Endothelial cell of umbilical vein (primary cell): ENCODE results near the gene ZCCHC14. TPM values are rescaled to one million over a fixed set of nuclear protein-coding genes. Genes with fewer than 3 reads are reported as not detected.

Experiments
- BruUV-seq: library from RNA; stranded (reverse); fragments of 400-500 nt; replicated peaks from 2 replicates; lab custom pipeline; 2021; lab: Mats Ljungman, UMichigan
- CTCF ChIA-PET: fragments of 300-600, 350-600 bp; sonication (Branson Sonifier 250); formaldehyde crosslinking; loops from one replicate; lab custom pipeline; 2021; ENCODE audit warnings: antibody characterized with exemption, inconsistent platforms; lab: Charles Lee
- POLR2A ChIA-PET: fragments of 300-600, 350-600 bp; sonication (Branson Sonifier 250); formaldehyde crosslinking; loops from one replicate; lab custom pipeline; 2021; ENCODE audit warnings: antibody characterized with exemption, inconsistent platforms; lab: Charles Lee
- DNase-seq: peaks from one replicate; pipeline ENCODE4 v3.0.0-alpha.2; 2011; ENCODE audit warnings: low read depth, low spot score
- FAIRE-seq: peaks from 2 replicates; lab custom pipeline; 2011; peaks lifted over from hg19 to GRCh38; lab: Jason Lieb, UNC
- H2AFZ ChIP-seq: 2 replicates; pipeline ENCODE4 v1.6.0; 2012; ENCODE audit warnings: low read depth, low read length, control low read depth, inconsistent platforms
- H3K27ac ChIP-seq: 2 replicates; pipeline ENCODE4 v1.5.1; 2011; ENCODE audit warnings: low read depth, mild to moderate bottlenecking, control low read depth, low read length, moderate library complexity; ENCODE audit not compliant: insufficient read depth
- H3K27me3 ChIP-seq, 2 experiments: 2 replicates each; pipeline versions ENCODE4 v1.6.0 to v1.6.1; 2011; ENCODE audit warnings: low read length in 2 of 2, mixed read lengths in 1 of 2; ENCODE audit not compliant: control insufficient read depth in 2 of 2, insufficient read depth in 2 of 2
- H3K36me3 ChIP-seq, 2 experiments: 2 replicates in 1 of 2; 3 replicates in 1 of 2; pipeline ENCODE4 v1.5.1; 2011; ENCODE audit warnings: low read length in 2 of 2, mild to moderate bottlenecking in 1 of 2, moderate library complexity in 1 of 2; ENCODE audit not compliant: control insufficient read depth in 2 of 2, insufficient read depth in 2 of 2; ENCODE audit errors: extremely low read depth in 1 of 2
- H3K4me1 ChIP-seq: 3 replicates; pipeline ENCODE4 v1.5.1; 2011; ENCODE audit warnings: mild to moderate bottlenecking, low read length; ENCODE audit not compliant: control insufficient read depth, insufficient read depth; ENCODE audit errors: extremely low read depth
- H3K4me2 ChIP-seq: 2 replicates; pipeline ENCODE4 v1.6.1; 2011; ENCODE audit warnings: low read length, control low read depth, mixed read lengths; ENCODE audit not compliant: insufficient read depth
- H3K4me3 ChIP-seq, 3 experiments: fragments of 200-600 bp in 1 of 3; sonication (generic), shearing (Covaris generic) in 1 of 3; replicated peaks in 1 of 3; 2 replicates each; pipeline ENCODE4 v1.5.1; 2011 to 2016; ENCODE audit warnings: control low read depth in 3 of 3, low read length in 3 of 3, mild to moderate bottlenecking in 2 of 3, inconsistent platforms in 1 of 3, low read depth in 1 of 3, moderate library complexity in 1 of 3; ENCODE audit not compliant: insufficient read depth in 1 of 3
- H3K79me2 ChIP-seq: 2 replicates; pipeline ENCODE4 v1.6.0; 2012; ENCODE audit warnings: low read length, inconsistent platforms; ENCODE audit not compliant: control insufficient read depth, insufficient read depth
- H3K9ac ChIP-seq: replicated peaks from 2 replicates; pipeline ENCODE3; 2011; ENCODE audit warnings: low read length, control low read depth; ENCODE audit not compliant: insufficient read depth; ENCODE audit errors: extremely low read depth
- H3K9me1 ChIP-seq: replicated peaks from 3 replicates; pipeline ENCODE4 v1.6.0; 2011; ENCODE audit warnings: mild to moderate bottlenecking, low read length; ENCODE audit not compliant: control insufficient read depth, insufficient read depth; ENCODE audit errors: extremely low read depth
- H3K9me3 ChIP-seq: replicated peaks from 2 replicates; pipeline ENCODE4 v1.5.1; 2012; ENCODE audit warnings: low read length, inconsistent platforms; ENCODE audit not compliant: control insufficient read depth, insufficient read depth
- H4K20me1 ChIP-seq: replicated peaks from 2 replicates; pipeline ENCODE3; 2011; ENCODE audit warnings: mild to moderate bottlenecking, low read length; ENCODE audit not compliant: control insufficient read depth, insufficient read depth; ENCODE audit errors: extremely low read depth
- CTCF ChIP-seq, 2 donors: IDR thresholded peaks; 1 replicate in 1 of 2; 2 replicates in 1 of 2; pipeline ENCODE4 v1.5.1; 2011; ENCODE audit warnings: low read length in 2 of 2, mild to moderate bottlenecking in 2 of 2, moderate library complexity in 2 of 2, control low read depth in 1 of 2, inconsistent platforms in 1 of 2, low read depth in 1 of 2; ENCODE audit not compliant: insufficient read depth in 1 of 2; ENCODE audit errors: extremely low read depth in 1 of 2
- EZH2 ChIP-seq: IDR thresholded peaks from 2 replicates; pipeline ENCODE4 v1.6.1; 2012; ENCODE audit warnings: borderline replicate concordance, low read depth, mild to moderate bottlenecking, moderate library complexity, low read length, inconsistent platforms; ENCODE audit not compliant: severe bottlenecking
- FOS ChIP-seq: IDR thresholded peaks from 2 replicates; pipeline ENCODE4 v1.6.1; 2011; ENCODE audit warnings: mild to moderate bottlenecking, low read length, moderate library complexity, borderline replicate concordance; ENCODE audit not compliant: insufficient read depth
- GATA2 ChIP-seq: IDR thresholded peaks from 2 replicates; pipeline ENCODE4 v1.7.0; 2011; ENCODE audit warnings: low read depth, mild to moderate bottlenecking, moderate library complexity, mixed read lengths, low read length; ENCODE audit not compliant: insufficient read length, insufficient read depth
- JUN ChIP-seq: IDR thresholded peaks from 2 replicates; pipeline ENCODE4 v1.6.1; 2011; ENCODE audit warnings: borderline replicate concordance, low read depth; ENCODE audit not compliant: insufficient read length, insufficient read depth
- MYC ChIP-seq: IDR thresholded peaks from one replicate; pipeline ENCODE4 v1.6.1; 2011; ENCODE audit warnings: mild to moderate bottlenecking, low read depth, low read length
- POLR2A ChIP-seq: IDR thresholded peaks from 2 replicates; pipeline ENCODE4 v1.6.1; 2012; ENCODE audit warnings: low read depth, mild to moderate bottlenecking, control low read depth, low read length
- POLR2AphosphoS5 ChIP-seq: IDR thresholded peaks from 2 replicates; pipeline ENCODE4 v1.6.1; 2012; ENCODE audit warnings: low read depth, mild to moderate bottlenecking, control low read depth, low read length, moderate library complexity; ENCODE audit not compliant: insufficient read depth
- dilution Hi-C: fragments of 300-500 bp; cut with MboI; formaldehyde crosslinking; loops from one replicate; pipeline ENCODE4 v1.15.0; 2019; ENCODE audit warnings: low sequenced_read_pairs; ENCODE audit not compliant: extremely low pct_ligation_motif_present
- intact Hi-C: fragments of 100-400 bp; cut with micrococcal nuclease; formaldehyde crosslinking; loops from one replicate; pipeline ENCODE4 v1.10.0; 2022
- polyA plus RNA-seq, 4 experiments: library from polyadenylated mRNA; depleted of rRNA in 3 of 4; stranded (reverse) in 3 of 4; unstranded in 1 of 4; fragments of >200 nt; gene quantifications; 2 replicates each; pipeline versions ENCODE4 v1.2.1 to v1.2.3, GENCODE V29; 2011 to 2012; ENCODE audit warnings: missing spikeins in 1 of 4
- total RNA-seq: library from RNA; stranded (reverse); gene quantifications from 2 replicates; pipeline ENCODE4 v1.2.3, GENCODE V29; 2021
- TF ChIP-seq, protein P1 (sequence below): IDR thresholded peaks from 2 replicates; pipeline ENCODE4 v1.6.1; 2011; ENCODE audit not compliant: insufficient read depth, insufficient read length

The ZCCHC14 gene
- total and polyA plus RNA-seq, 2 donors (not counting 3 experiments of a cell fraction or from before 2014, with no cell fraction given): 9.5 to 30.9 TPM

- POLR2A ChIA-PET: no interaction called here
- FAIRE-seq: no peak
- H3K36me3 ChIP-seq: peaks cover 7 to 39% of the 10 kb centered on the region in 2 experiments
These were observed 81.2 kb downstream of the ZCCHC14 start for GRCh38 chr16:87411375-87412271.

More at GRCh38 chr16:87411375-87412271, 81.2 kb downstream of the ZCCHC14 start:
- Histone ChIP-seq H3K27me3 (no peaks in the 10 kb centered on the region), H3K9me3 (no peaks in the 10 kb centered on the region), H3K27ac (no peak overlapping the region), H3K79me2 (no peaks in the 10 kb centered on the region), H4K20me1 (no peaks in the 10 kb centered on the region), H3K4me1 (peaks cover 20% of the 10 kb centered on the region), H3K9ac (no peak overlapping the region), H3K4me2 (no peak overlapping the region), H3K4me3 (no peak overlapping the region), H2AFZ (no peak overlapping the region), H3K9me1 (no peaks in the 10 kb centered on the region)
- no peak for DNase-seq
- no TSS peak for BruUV-seq
- intact Hi-C loops (no loop called here), dilution Hi-C loops (no loop called here)
- TF ChIP-seq JUN: no peak
- no peak for TF ChIP-seq EZH2
- no peak for TF ChIP-seq MYC
- TF ChIP-seq FOS: no peak
- TF ChIP-seq GATA2: no peak
- TF ChIP-seq POLR2A: no peak
- TF ChIP-seq, protein P1, sequence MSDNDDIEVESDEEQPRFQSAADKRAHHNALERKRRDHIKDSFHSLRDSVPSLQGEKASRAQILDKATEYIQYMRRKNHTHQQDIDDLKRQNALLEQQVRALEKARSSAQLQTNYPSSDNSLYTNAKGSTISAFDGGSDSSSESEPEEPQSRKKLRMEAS: no peak
- no peak for TF ChIP-seq POLR2AphosphoS5
- no peak for TF ChIP-seq CTCF (IDR thresholded peaks at IDR 0.05; ENCODE audit: extremely low read depth in 1 of 2, insufficient read depth in 1 of 2, low read depth in 1 of 2, low read length in 2 of 2)
- CTCF ChIA-PET: interaction anchor here (1.6 kb wide), 1 partner anchor 225 kb away, joined by 7 read pairs; no protein-coding TSS in a partner anchor
